ENCODE results near the gene KIAA0040. TPM values are rescaled to one million over a fixed set of nuclear protein-coding genes. Genes with fewer than 3 reads are reported as not detected.

Gene KIAA0040
- total RNA-seq, 1 experiment from 2014 or later: 5.0 TPM

DNA sequence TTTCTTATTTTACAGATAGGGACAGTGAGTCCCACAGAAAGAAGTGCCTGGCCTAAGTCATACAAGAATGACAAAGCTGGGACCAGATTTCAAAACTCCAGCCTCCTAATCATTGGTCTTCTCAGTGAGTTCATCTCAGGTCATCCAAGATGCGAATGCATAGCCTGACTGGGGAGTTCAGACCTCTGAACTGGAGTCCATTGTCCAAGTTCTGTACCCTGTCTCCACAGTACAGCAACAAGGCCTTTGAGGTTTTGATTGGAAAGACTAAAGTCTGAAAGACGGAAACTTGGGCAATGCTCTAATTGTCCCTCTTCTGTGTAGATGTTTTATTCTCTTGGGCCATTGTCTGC is 63.0 kb downstream of the KIAA0040 start:
- TF ChIP-seq, protein P1, sequence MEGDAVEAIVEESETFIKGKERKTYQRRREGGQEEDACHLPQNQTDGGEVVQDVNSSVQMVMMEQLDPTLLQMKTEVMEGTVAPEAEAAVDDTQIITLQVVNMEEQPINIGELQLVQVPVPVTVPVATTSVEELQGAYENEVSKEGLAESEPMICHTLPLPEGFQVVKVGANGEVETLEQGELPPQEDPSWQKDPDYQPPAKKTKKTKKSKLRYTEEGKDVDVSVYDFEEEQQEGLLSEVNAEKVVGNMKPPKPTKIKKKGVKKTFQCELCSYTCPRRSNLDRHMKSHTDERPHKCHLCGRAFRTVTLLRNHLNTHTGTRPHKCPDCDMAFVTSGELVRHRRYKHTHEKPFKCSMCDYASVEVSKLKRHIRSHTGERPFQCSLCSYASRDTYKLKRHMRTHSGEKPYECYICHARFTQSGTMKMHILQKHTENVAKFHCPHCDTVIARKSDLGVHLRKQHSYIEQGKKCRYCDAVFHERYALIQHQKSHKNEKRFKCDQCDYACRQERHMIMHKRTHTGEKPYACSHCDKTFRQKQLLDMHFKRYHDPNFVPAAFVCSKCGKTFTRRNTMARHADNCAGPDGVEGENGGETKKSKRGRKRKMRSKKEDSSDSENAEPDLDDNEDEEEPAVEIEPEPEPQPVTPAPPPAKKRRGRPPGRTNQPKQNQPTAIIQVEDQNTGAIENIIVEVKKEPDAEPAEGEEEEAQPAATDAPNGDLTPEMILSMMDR (conservative IDR thresholded peaks at IDR 0.05): no peak
- H3K27ac ChIP-seq (ENCODE audit: insufficient read length, low read depth, low read length): peak overlapping the region; percentile 66

More for the DNA sequence above, 63.0 kb downstream of the KIAA0040 start:
- WGBS (ENCODE audit: extremely low coverage, insufficient read length, low lambda C conversion rate): no CpG with 5 or more reads among the region's 2 CpGs
- H3K27ac Mint-ChIP-seq: peak overlapping the region; percentile 81 to 100 (median 91)
- Histone ChIP-seq H3K23me2 (ENCODE audit: insufficient read length, low read depth, low read length, poor library complexity, severe bottlenecking) (no peaks in the 10 kb centered on the region), H2BK120ac (ENCODE audit: low read depth, low read length, poor library complexity, severe bottlenecking) (peak overlapping the region; percentile 52), H3K56ac (ENCODE audit: insufficient read length, low read depth, low read length) (no peak overlapping the region), H2BK12ac (ENCODE audit: insufficient read length, low read depth, low read length) (no peak overlapping the region), H3K4ac (ENCODE audit: low read depth, low read length) (no peak overlapping the region; the same call in 1 of the 2 replicates), H4K91ac (ENCODE audit: insufficient read length, low read depth, low read length) (no peak overlapping the region), H3K27me3 (ENCODE audit: insufficient read depth, low read length) (0 out of 2 replicates have a peak, but pooled peaks cover 2% of the 10 kb centered on the region), H4K5ac (ENCODE audit: insufficient read length, low read depth, low read length) (peak overlapping the region; percentile 23), H3T11ph (ENCODE audit: low read length) (peak overlapping the region; percentile 1), H3K79me2 (ENCODE audit: insufficient read depth, low read length) (no peaks in the 10 kb centered on the region), H3K79me1 (ENCODE audit: insufficient read depth, low read depth, low read length, poor library complexity, severe bottlenecking) (no peaks in the 10 kb centered on the region), H3K9ac (ENCODE audit: extremely low read depth, insufficient read length, low read length) (no peak overlapping the region), H3K18ac (ENCODE audit: insufficient read length, low read depth, low read length) (peak overlapping the region; percentile 20), H3K4me1 (ENCODE audit: insufficient read depth, low read length) (peaks cover 16% of the 10 kb centered on the region; the same call in 1 of the 2 replicates), H4K20me1 (ENCODE audit: control insufficient read depth, insufficient read depth, insufficient read length) (no peaks in the 10 kb centered on the region), H2BK5ac (ENCODE audit: insufficient read length, low read length) (no peak overlapping the region), H3K23ac (ENCODE audit: insufficient read length, low read depth, low read length) (no peak overlapping the region), H3K9me3 (ENCODE audit: control insufficient read depth, low read depth, low read length) (no peaks in the 10 kb centered on the region), H4K8ac (replicated peaks; ENCODE audit: insufficient read length, low read depth, low read length) (no peak overlapping the region), H3K14ac (ENCODE audit: insufficient read depth, low read length) (no peak overlapping the region; the same call in 1 of the 2 replicates), H2BK15ac (ENCODE audit: low read depth, low read length) (no peak overlapping the region), H3K4me2 (ENCODE audit: insufficient read depth, insufficient read length, low read length) (no peak overlapping the region), H2BK20ac (ENCODE audit: low read depth, low read length, poor library complexity, severe bottlenecking) (no peak overlapping the region), H2AFZ (ENCODE audit: low read length) (no peak overlapping the region), H2AK5ac (ENCODE audit: insufficient read length, low read length) (no peak overlapping the region)
- peaks cover 2% of the 10 kb centered on the region; the same call in 1 of the 2 replicates for H3K27me3 Mint-ChIP-seq (ENCODE audit: low read depth)
- peak overlapping the region in 1 of 2 experiments; percentile 25; a peak in 1 of 5 replicates for H3K4me3 Mint-ChIP-seq
- DNase-seq: no peak
- peaks cover 0 to 3% (median 0%) of the 10 kb centered on the region in 3 experiments; a peak in 3 of 7 replicates for H3K36me3 Mint-ChIP-seq (ENCODE audit: insufficient read depth in 1 of 3, low read depth in 3 of 3)
- peaks cover 41 to 50% of the 10 kb centered on the region in 2 experiments for H3K4me1 Mint-ChIP-seq
- H3K9me3 Mint-ChIP-seq: peaks cover 0 to 2% of the 10 kb centered on the region in 2 experiments; a peak in 2 of 5 replicates

Measured in H9 (cell line).